Measurements from ENCODE around the gene COL4A2.

DNA sequence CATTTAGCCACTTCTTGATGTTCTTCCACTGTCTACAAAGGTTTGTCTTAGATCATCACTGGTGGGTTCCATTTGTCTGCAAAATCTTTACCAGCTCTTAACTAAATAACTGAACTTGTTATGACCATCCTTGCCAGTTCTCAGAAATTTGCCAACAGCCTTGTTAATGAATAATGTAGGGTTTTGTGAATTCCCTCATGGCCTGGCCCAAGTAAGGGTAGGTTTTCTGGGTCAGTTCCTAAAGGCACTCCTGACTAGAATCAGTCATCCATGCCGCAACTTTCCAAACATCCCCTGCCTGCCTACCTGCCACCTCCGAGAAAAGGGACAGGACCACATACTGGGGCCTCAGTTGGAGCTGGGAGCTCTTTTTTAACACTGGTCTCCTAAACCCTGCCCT lies 4.1 kb upstream of the COL4A2 start:
- TF ChIP-seq, protein P1, sequence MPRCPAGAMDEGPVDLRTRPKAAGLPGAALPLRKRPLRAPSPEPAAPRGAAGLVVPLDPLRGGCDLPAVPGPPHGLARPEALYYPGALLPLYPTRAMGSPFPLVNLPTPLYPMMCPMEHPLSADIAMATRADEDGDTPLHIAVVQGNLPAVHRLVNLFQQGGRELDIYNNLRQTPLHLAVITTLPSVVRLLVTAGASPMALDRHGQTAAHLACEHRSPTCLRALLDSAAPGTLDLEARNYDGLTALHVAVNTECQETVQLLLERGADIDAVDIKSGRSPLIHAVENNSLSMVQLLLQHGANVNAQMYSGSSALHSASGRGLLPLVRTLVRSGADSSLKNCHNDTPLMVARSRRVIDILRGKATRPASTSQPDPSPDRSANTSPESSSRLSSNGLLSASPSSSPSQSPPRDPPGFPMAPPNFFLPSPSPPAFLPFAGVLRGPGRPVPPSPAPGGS (IDR thresholded peaks at IDR 0.05): no peak
- TF ChIP-seq HOXB5 (CRISPR knock-in tag; IDR thresholded peaks at IDR 0.05) (no peak), ZFP36 (IDR thresholded peaks at IDR 0.05; ENCODE audit: borderline replicate concordance, partially characterized antibody) (no peak), JUN (IDR thresholded peaks at IDR 0.05) (no peak), CHD2 (IDR thresholded peaks at IDR 0.05; ENCODE audit: low read length, partially characterized antibody) (no peak), EP300 (IDR thresholded peaks at IDR 0.05) (no peak)
- TF ChIP-seq, protein P2, sequence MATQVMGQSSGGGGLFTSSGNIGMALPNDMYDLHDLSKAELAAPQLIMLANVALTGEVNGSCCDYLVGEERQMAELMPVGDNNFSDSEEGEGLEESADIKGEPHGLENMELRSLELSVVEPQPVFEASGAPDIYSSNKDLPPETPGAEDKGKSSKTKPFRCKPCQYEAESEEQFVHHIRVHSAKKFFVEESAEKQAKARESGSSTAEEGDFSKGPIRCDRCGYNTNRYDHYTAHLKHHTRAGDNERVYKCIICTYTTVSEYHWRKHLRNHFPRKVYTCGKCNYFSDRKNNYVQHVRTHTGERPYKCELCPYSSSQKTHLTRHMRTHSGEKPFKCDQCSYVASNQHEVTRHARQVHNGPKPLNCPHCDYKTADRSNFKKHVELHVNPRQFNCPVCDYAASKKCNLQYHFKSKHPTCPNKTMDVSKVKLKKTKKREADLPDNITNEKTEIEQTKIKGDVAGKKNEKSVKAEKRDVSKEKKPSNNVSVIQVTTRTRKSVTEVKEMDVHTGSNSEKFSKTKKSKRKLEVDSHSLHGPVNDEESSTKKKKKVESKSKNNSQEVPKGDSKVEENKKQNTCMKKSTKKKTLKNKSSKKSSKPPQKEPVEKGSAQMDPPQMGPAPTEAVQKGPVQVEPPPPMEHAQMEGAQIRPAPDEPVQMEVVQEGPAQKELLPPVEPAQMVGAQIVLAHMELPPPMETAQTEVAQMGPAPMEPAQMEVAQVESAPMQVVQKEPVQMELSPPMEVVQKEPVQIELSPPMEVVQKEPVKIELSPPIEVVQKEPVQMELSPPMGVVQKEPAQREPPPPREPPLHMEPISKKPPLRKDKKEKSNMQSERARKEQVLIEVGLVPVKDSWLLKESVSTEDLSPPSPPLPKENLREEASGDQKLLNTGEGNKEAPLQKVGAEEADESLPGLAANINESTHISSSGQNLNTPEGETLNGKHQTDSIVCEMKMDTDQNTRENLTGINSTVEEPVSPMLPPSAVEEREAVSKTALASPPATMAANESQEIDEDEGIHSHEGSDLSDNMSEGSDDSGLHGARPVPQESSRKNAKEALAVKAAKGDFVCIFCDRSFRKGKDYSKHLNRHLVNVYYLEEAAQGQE (IDR thresholded peaks at IDR 0.05): no peak
